HEK293 (cell line): ENCODE data around the gene CTNNA2.

Experiments
- CTCF ChIP-seq: fragments of 450-650 bp; formaldehyde crosslinking; IDR thresholded peaks from 2 replicates; pipeline ENCODE4 v1.5.1; 2016; ENCODE audit warnings: missing biosample characterization, missing genetic modification characterization
- ZNF354C ChIP-seq: fragments of 450-650 bp; formaldehyde crosslinking; IDR thresholded peaks from 2 replicates; pipeline ENCODE4 v1.5.1; 2016; ENCODE audit warnings: missing biosample characterization, missing genetic modification characterization, low read depth, borderline replicate concordance

GRCh38 chr2:80190166-80190565 lies 677.3 kb downstream of the CTNNA2 start:
- no peak for TF ChIP-seq ZNF354C (tag by site-specific recombination)
- TF ChIP-seq CTCF: no peak
